Mesothelial cell of epicardium (in vitro differentiated cells): ENCODE results near the gene HSPA4L. TPM values are rescaled to one million over a fixed set of nuclear protein-coding genes. Genes with fewer than 3 reads are reported as not detected.
A peak's percentile ranks its signal among the peaks of the same experiment; 100 is the strongest.

ENCODE experiments used
- DNase-seq, 2 experiments: peaks; one replicate each; pipeline ENCODE4 v3.0.0; 2021; ENCODE audit warnings: low spot score in 2 of 2; ENCODE audit not compliant: unreplicated experiment in 2 of 2
- H3K27ac Mint-ChIP-seq: 2 replicates; pipeline ENCODE4 v1.8.0; 2021; ENCODE audit warnings: mixed read lengths
- H3K27me3 Mint-ChIP-seq: 2 replicates; pipeline ENCODE4 v1.8.0; 2021; ENCODE audit warnings: low read depth, mixed read lengths
- H3K36me3 Mint-ChIP-seq: 2 replicates; pipeline ENCODE4 v1.8.0; 2021; ENCODE audit warnings: mixed read lengths
- H3K4me1 Mint-ChIP-seq: 2 replicates; pipeline ENCODE4 v1.8.0; 2021; ENCODE audit warnings: mixed read lengths
- H3K4me3 Mint-ChIP-seq: 2 replicates; pipeline ENCODE4 v1.8.0; 2021; ENCODE audit warnings: mild to moderate bottlenecking, moderate library complexity, mixed read lengths
- H3K9me3 Mint-ChIP-seq: 2 replicates; pipeline ENCODE4 v1.8.0; 2021; ENCODE audit warnings: mixed read lengths
- CTCF ChIP-seq: fragments of 200-600 bp; sonication (generic); IDR thresholded peaks from one replicate; pipeline ENCODE4 v1.5.0; 2021; ENCODE audit warnings: antibody characterized with exemption; ENCODE audit not compliant: unreplicated experiment
- total RNA-seq: library from RNA; stranded (reverse); gene quantifications from 3 replicates; pipeline ENCODE4 v1.2.1, GENCODE V29; 2021

HSPA4L gene
- 4.3 to 5.2 TPM (median 4.6 TPM) in 3 replicates for total RNA-seq

GRCh38 chr4:127782275-127783025 is at the start of gene HSPA4L:
HSPA4L (plus strand) TSS chr4:127782322; CDS start chr4:127782551, 229 bp downstream.
- no peak for TF ChIP-seq CTCF
- Mint-ChIP-seq H3K27me3 (peaks cover 24% of the 10 kb centered on the region), H3K4me3 (peak within 1 kb of the TSS; percentile 84), H3K27ac (peak within 1 kb of the TSS; percentile 93), H3K4me1 (peaks cover 19% of the 10 kb centered on the region), H3K36me3 (no peaks in the 10 kb centered on the region), H3K9me3 (no peaks in the 10 kb centered on the region)
- peak; percentile 79 to 89 for DNase-seq

- H3K4me3 Mint-ChIP-seq = no peak overlapping the region
- DNase-seq = no peak
Measured at GRCh38 chr4:127732623-127733328, 49.3 kb upstream of the HSPA4L start.

GRCh38 chr4:127734976-127735375 is 47.1 kb upstream of the HSPA4L start:
- TF ChIP-seq CTCF = no peak
- Mint-ChIP-seq H3K9me3 (no peaks in the 10 kb centered on the region), H3K36me3 (no peaks in the 10 kb centered on the region), H3K4me3 (no peak overlapping the region), H3K4me1 (peaks cover 14% of the 10 kb centered on the region), H3K27me3 (no peaks in the 10 kb centered on the region), H3K27ac (no peak overlapping the region)
- no peak for DNase-seq

More at GRCh38 chr4:127732623-127733328, 49.3 kb upstream of the HSPA4L start:
- peaks cover 14% of the 10 kb centered on the region for H3K4me1 Mint-ChIP-seq
- H3K36me3 Mint-ChIP-seq = no peaks in the 10 kb centered on the region
- H3K27ac Mint-ChIP-seq = no peak overlapping the region
- no peaks in the 10 kb centered on the region for H3K9me3 Mint-ChIP-seq
- TF ChIP-seq CTCF = peak; percentile 43
- no peaks in the 10 kb centered on the region for H3K27me3 Mint-ChIP-seq

GRCh38 chr4:127737295-127737694 is 44.8 kb upstream of the HSPA4L start:
- Mint-ChIP-seq H3K27ac (no peak overlapping the region), H3K27me3 (no peaks in the 10 kb centered on the region), H3K9me3 (peaks cover 18% of the 10 kb centered on the region), H3K4me3 (no peak overlapping the region), H3K36me3 (no peaks in the 10 kb centered on the region), H3K4me1 (peaks cover 14% of the 10 kb centered on the region)
- no peak for DNase-seq
- TF ChIP-seq CTCF = no peak

GRCh38 chr4:127741247-127741646 is 40.9 kb upstream of the HSPA4L start:
- Mint-ChIP-seq H3K4me3 (no peak overlapping the region), H3K4me1 (peaks cover 10% of the 10 kb centered on the region), H3K27me3 (peaks cover 6% of the 10 kb centered on the region), H3K36me3 (no peaks in the 10 kb centered on the region), H3K27ac (no peak overlapping the region), H3K9me3 (peaks cover 26% of the 10 kb centered on the region)
- TF ChIP-seq CTCF = no peak
- no peak for DNase-seq
